ENCODE results near the gene MAST3. TPM values are rescaled to one million over a fixed set of nuclear protein-coding genes. Genes with fewer than 3 reads are reported as not detected.

MAST3 gene
- total RNA-seq, 1 experiment from 2014 or later, result 10.4 TPM

- H4K8ac ChIP-seq (replicated peaks; ENCODE audit: insufficient read length, low read depth, low read length), result no peak overlapping the region
- no peak overlapping the region for H3K14ac ChIP-seq (ENCODE audit: insufficient read depth, low read length)
- no peak overlapping the region for H2BK12ac ChIP-seq (ENCODE audit: insufficient read length, low read depth, low read length)
- H2BK20ac ChIP-seq (ENCODE audit: low read depth, low read length, poor library complexity, severe bottlenecking), result no peak overlapping the region
- no peak overlapping the region for H4K5ac ChIP-seq (ENCODE audit: insufficient read length, low read depth, low read length)
- H3K79me2 ChIP-seq (ENCODE audit: insufficient read depth, low read length), result no peaks in the 10 kb centered on the region
- no peak for DNase-seq
- H3K4me2 ChIP-seq (ENCODE audit: insufficient read depth, insufficient read length, low read length), result no peak overlapping the region
- no peaks in the 10 kb centered on the region for H3K27me3 ChIP-seq (ENCODE audit: insufficient read depth, low read length)
- H2BK120ac ChIP-seq (ENCODE audit: low read depth, low read length, poor library complexity, severe bottlenecking), result no peak overlapping the region
- no peak overlapping the region for H3K4ac ChIP-seq (ENCODE audit: low read depth, low read length)
- no peak overlapping the region for H2AFZ ChIP-seq (ENCODE audit: low read length)
- no CpG with 5 or more reads among the region's 12 CpGs for WGBS (ENCODE audit: extremely low coverage, insufficient read length, low lambda C conversion rate)
- Mint-ChIP-seq H3K27me3 (ENCODE audit: low read depth) (no peaks in the 10 kb centered on the region), H3K9me3 (no peaks in the 10 kb centered on the region), H3K36me3 (ENCODE audit: insufficient read depth in 1 of 3, low read depth in 3 of 3) (peaks cover 14 to 56% (median 48%) of the 10 kb centered on the region in 3 experiments; a peak in 6 of 7 replicates), H3K4me3 (no peak overlapping the region), H3K27ac (no peak overlapping the region), H3K4me1 (no peaks in the 10 kb centered on the region)
- no peaks in the 10 kb centered on the region for H3K23me2 ChIP-seq (ENCODE audit: insufficient read length, low read depth, low read length, poor library complexity, severe bottlenecking)
- H3K9me3 ChIP-seq (ENCODE audit: control insufficient read depth, low read depth, low read length), result no peaks in the 10 kb centered on the region
- no peak overlapping the region for H3K27ac ChIP-seq (ENCODE audit: insufficient read length, low read depth, low read length)
- H3T11ph ChIP-seq (ENCODE audit: low read length), result no peak overlapping the region
- TF ChIP-seq CTCF (conservative IDR thresholded peaks at IDR 0.05), result no peak
- H3K23ac ChIP-seq (ENCODE audit: insufficient read length, low read depth, low read length), result no peak overlapping the region
- no peak overlapping the region for H3K56ac ChIP-seq (ENCODE audit: insufficient read length, low read depth, low read length)
- H4K20me1 ChIP-seq (ENCODE audit: control insufficient read depth, insufficient read depth, insufficient read length), result no peaks in the 10 kb centered on the region
- no peaks in the 10 kb centered on the region for H3K4me1 ChIP-seq (ENCODE audit: insufficient read depth, low read length)
- H2AK5ac ChIP-seq (ENCODE audit: insufficient read length, low read length), result no peak overlapping the region
- no peak overlapping the region for H2BK15ac ChIP-seq (ENCODE audit: low read depth, low read length)
- no peak overlapping the region for H3K9ac ChIP-seq (ENCODE audit: extremely low read depth, insufficient read length, low read length)
- H3K18ac ChIP-seq (ENCODE audit: insufficient read length, low read depth, low read length), result no peak overlapping the region
- H4K91ac ChIP-seq (ENCODE audit: insufficient read length, low read depth, low read length), result no peak overlapping the region
- H3K79me1 ChIP-seq (ENCODE audit: insufficient read depth, low read depth, low read length, poor library complexity, severe bottlenecking), result no peaks in the 10 kb centered on the region
- no peak overlapping the region for H2BK5ac ChIP-seq (ENCODE audit: insufficient read length, low read length)
These were observed 31.2 kb downstream of the MAST3 start for GRCh38 chr19:18128805-18129204.

Measured in H9 (cell line).